BE2C (cell line): ENCODE data around the gene PITPNC1.

Source experiments
- DNase-seq: peaks from one replicate; pipeline ENCODE4 v3.0.0-alpha.2; 2020
- H3K27me3 ChIP-seq: fragments of 250-450 bp; sonication (Bioruptor Pico); 2 replicates; pipeline ENCODE4 v1.5.1; 2020; ENCODE audit warnings: mild to moderate bottlenecking
- H3K36me3 ChIP-seq: fragments of 250-450 bp; sonication (Bioruptor Pico); 2 replicates; pipeline ENCODE4 v1.5.1; 2020; ENCODE audit warnings: mild to moderate bottlenecking
- H3K4me1 ChIP-seq: fragments of 250-450 bp; sonication (Bioruptor Pico); 2 replicates; pipeline ENCODE4 v1.5.1; 2020
- H3K4me3 ChIP-seq: 2 replicates; pipeline ENCODE4 v1.5.1; 2011; ENCODE audit warnings: low read depth, low read length
- H3K9me3 ChIP-seq: fragments of 250-450 bp; sonication (Bioruptor Pico); 2 replicates; pipeline ENCODE4 v1.5.1; 2020
- TF ChIP-seq, protein P1 (sequence below): IDR thresholded peaks from 2 replicates; pipeline ENCODE4 v1.5.1; 2012; ENCODE audit warnings: mild to moderate bottlenecking, low read depth, low read length

PITPNC1 gene

DNA sequence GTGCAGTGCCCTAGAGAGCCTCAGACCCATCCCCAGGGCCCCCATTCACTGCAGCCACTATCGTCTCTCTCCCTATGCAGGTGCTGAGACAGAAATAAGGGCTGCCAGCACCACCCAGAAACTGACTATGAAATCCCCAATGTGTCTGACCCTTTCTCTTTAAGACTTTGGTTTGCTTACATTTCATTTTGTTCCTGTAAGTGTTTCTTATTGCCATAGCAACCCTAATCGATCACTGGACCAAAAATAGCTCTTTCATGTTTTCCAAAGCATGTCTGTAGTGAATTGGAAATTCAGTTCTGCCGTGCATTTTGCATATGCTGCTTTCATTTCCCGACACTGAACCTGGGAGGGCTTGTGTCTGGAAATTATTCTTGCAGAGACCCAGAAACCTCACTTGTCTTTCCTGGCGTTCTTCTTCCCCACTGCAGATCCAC, 192.0 kb downstream of the PITPNC1 start:
- Histone ChIP-seq H3K4me3 (no peak overlapping the region), H3K9me3 (no peaks in the 10 kb centered on the region), H3K36me3 (no peaks in the 10 kb centered on the region), H3K27me3 (no peaks in the 10 kb centered on the region), H3K4me1 (peaks cover 1% of the 10 kb centered on the region)
- DNase-seq = no peak
- TF ChIP-seq, protein P1, sequence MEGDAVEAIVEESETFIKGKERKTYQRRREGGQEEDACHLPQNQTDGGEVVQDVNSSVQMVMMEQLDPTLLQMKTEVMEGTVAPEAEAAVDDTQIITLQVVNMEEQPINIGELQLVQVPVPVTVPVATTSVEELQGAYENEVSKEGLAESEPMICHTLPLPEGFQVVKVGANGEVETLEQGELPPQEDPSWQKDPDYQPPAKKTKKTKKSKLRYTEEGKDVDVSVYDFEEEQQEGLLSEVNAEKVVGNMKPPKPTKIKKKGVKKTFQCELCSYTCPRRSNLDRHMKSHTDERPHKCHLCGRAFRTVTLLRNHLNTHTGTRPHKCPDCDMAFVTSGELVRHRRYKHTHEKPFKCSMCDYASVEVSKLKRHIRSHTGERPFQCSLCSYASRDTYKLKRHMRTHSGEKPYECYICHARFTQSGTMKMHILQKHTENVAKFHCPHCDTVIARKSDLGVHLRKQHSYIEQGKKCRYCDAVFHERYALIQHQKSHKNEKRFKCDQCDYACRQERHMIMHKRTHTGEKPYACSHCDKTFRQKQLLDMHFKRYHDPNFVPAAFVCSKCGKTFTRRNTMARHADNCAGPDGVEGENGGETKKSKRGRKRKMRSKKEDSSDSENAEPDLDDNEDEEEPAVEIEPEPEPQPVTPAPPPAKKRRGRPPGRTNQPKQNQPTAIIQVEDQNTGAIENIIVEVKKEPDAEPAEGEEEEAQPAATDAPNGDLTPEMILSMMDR = no peak

DNA sequence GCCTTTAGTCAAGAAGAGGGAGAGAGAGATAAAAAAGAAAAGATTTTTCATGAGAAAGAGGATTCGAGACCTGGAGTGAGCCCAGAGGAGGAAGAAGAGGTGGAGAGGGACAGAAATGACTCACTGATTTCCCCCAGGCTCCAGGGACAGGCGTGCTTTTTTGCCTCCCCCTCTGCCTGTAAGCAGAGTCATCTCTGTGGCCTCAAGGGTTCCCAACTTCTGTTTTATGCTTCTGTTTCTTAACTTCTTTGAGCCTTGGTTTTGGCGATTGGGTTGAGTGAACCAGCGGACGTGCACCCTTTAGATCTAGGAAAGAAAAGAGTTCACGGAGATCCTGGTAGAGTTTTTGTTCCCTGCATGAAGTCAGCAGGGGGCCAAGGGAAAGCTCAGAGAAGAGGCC, 192.8 kb downstream of the PITPNC1 start:
- TF ChIP-seq, protein P1 = no peak
- Histone ChIP-seq H3K9me3 (no peaks in the 10 kb centered on the region), H3K4me1 (peaks cover 10% of the 10 kb centered on the region), H3K4me3 (no peak overlapping the region), H3K27me3 (no peaks in the 10 kb centered on the region), H3K36me3 (no peaks in the 10 kb centered on the region)
- no peak for DNase-seq

DNA sequence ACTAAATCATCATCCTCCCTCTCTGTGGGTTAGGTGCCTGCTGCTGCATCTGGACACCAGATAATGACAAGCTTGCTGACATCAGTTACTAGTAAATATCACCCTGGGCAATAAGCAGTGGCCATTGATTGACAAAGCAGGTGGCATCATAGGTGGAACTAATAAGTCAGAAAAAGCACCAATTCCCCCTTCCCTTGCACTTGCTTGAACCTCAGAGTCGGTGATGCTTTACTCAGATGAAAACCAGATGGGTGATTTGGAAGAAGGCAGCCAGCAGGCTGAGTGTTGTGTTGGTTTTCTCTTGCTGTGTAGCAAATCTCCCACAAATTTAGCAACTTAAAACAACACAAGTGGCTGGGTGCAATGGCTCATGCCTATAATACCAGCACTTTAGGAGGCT, 193.7 kb downstream of the PITPNC1 start:
- no peak for DNase-seq
- Histone ChIP-seq H3K36me3 (no peaks in the 10 kb centered on the region), H3K9me3 (no peaks in the 10 kb centered on the region), H3K4me1 (peaks cover 11% of the 10 kb centered on the region), H3K27me3 (no peaks in the 10 kb centered on the region), H3K4me3 (no peak overlapping the region)
- TF ChIP-seq, protein P1 = no peak

DNA sequence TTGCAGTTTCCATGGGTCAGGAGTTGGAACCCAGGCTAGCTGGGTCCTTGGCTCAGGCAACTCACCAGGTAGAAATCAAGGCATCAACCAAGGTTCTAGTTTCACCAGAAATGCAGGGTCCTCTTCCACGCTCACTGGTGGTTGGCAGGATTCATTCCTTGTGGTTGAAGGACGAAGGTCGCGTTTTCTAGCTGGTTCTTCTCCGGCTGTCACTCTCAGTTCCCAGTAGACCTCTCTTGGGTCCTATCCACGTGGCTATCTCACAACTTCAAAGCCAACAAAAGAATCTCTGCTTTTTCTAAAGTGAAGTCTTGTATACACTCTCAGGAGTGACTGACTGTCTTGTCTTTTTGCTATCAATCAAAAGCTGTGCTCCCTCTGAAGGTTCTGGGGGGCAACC, 194.4 kb downstream of the PITPNC1 start:
- no peaks in the 10 kb centered on the region for H3K9me3 ChIP-seq
- H3K4me1 ChIP-seq = peaks cover 17% of the 10 kb centered on the region
- DNase-seq = no peak
- no peaks in the 10 kb centered on the region for H3K36me3 ChIP-seq
- H3K27me3 ChIP-seq = no peaks in the 10 kb centered on the region
- TF ChIP-seq, protein P1 = no peak
- no peak overlapping the region for H3K4me3 ChIP-seq

DNA sequence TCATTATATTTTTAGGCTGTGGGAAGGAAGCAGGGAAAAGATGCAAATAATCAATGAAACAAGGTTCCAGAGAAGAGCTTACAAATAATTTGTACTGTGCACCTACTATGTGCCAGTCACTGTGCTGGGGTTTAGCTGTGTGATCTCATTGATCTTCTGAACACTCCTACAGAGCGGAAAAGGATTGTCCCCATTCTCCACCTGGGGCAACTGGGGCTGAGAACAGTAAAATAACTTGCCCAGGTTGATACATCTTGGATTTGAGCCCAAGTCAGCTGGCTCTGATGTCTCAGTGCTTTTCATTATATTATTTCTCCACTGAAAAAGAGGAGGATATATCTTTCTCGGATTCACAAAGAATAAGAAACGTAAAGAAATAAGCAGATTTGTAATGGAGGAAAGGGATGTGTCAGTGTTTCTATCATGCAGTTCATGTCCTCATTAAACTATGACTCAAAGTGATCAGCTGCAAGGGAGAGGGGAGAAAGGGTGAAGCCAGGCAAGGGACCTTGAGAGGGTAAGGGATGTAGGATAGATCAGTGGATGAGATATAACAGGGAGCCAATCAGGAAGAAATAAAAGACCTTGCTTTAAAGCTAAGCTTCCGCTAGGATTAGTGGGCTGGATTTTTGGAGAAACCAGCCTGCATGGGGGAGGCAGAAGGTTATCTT, 197.0 kb downstream of the PITPNC1 start:
- peaks cover 17% of the 10 kb centered on the region for H3K4me1 ChIP-seq
- no peak overlapping the region for H3K4me3 ChIP-seq
- no peaks in the 10 kb centered on the region for H3K9me3 ChIP-seq
- DNase-seq = no peak
- TF ChIP-seq, protein P1 = no peak
- no peaks in the 10 kb centered on the region for H3K27me3 ChIP-seq
- H3K36me3 ChIP-seq = no peaks in the 10 kb centered on the region

DNA sequence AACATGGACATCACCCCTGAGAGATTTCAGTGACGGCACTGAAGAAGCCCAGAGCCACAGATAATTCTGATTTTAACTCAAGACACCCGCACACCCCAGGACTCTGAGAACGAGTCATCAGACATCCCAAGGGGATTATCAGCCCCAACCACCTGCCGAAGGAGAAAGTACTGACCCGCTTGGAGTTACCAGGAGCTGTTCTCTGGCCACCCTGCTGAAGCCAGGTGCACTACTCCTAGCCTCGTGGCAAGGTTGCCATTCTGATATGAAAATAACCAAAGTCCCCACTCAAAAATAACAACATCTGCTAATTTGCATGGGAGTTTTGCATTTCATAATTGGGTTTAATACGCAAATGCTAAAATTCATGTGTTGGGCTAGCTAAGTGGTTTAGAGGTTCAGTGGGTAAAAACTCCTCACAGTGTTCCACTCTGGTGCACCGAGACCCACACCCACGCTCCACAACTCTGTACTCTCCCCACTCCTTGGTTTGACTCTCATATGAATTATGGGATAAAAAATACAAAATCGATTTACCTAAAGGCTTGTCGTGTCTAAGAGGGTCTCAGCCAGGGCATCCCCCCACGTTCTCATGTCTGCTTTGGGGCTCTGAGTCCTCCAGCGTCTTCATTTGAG, 197.7 kb downstream of the PITPNC1 start:
- H3K9me3 ChIP-seq = no peaks in the 10 kb centered on the region
- H3K4me3 ChIP-seq = no peak overlapping the region
- H3K27me3 ChIP-seq = no peaks in the 10 kb centered on the region
- H3K36me3 ChIP-seq = no peaks in the 10 kb centered on the region
- H3K4me1 ChIP-seq = peaks cover 17% of the 10 kb centered on the region
- DNase-seq = peak; percentile 24
- TF ChIP-seq, protein P1 = no peak
